ENCODE data around the gene ADAM17.

- TF ChIP-seq CTCF (IDR thresholded peaks at IDR 0.05): no peak
- no peak for TF ChIP-seq REST (IDR thresholded peaks at IDR 0.05; ENCODE audit: insufficient read depth in 1 of 2, low read depth in 2 of 2, low read length in 1 of 2)
Measured at GRCh38 chr2:9535177-9535576, 20.5 kb downstream of the ADAM17 start.

Data from Panc1 (cell line).